DOHH2 (cell line): ENCODE data around the gene FBXL13.

Experiments used
- H3F3A ChIP-seq: fragments of 200-600 bp; sonication (generic), shearing (Covaris generic); 2 replicates; pipeline ENCODE4 v1.6.0; 2016; ENCODE audit warnings: antibody characterized with exemption, mild to moderate bottlenecking; ENCODE audit not compliant: control insufficient read depth, insufficient read depth
- H3K27ac ChIP-seq: fragments of 200-600 bp; sonication (generic); 2 replicates; pipeline ENCODE4 v1.5.1; 2014; ENCODE audit warnings: low read depth, mild to moderate bottlenecking, low read length, moderate library complexity
- H3K27me3 ChIP-seq: fragments of 200-600 bp; sonication (generic); 2 replicates; pipeline ENCODE4 v1.6.1; 2014; ENCODE audit warnings: mild to moderate bottlenecking, low read length, mixed read lengths; ENCODE audit not compliant: control insufficient read depth
- H3K36me3 ChIP-seq: fragments of 200-600 bp; sonication (generic); 2 replicates; pipeline ENCODE4 v1.6.1; 2014; ENCODE audit warnings: mild to moderate bottlenecking, low read length, moderate library complexity, mixed read lengths; ENCODE audit not compliant: control insufficient read depth
- H3K4me1 ChIP-seq: fragments of 200-600 bp; sonication (generic); 2 replicates; pipeline ENCODE4 v1.6.1; 2014; ENCODE audit warnings: mild to moderate bottlenecking, low read length, mixed read lengths; ENCODE audit not compliant: control insufficient read depth
- H3K4me2 ChIP-seq: fragments of 200-600 bp; sonication (generic); 2 replicates; pipeline ENCODE4 v1.6.0; 2014; ENCODE audit warnings: mild to moderate bottlenecking, low read length, moderate library complexity
- H3K4me3 ChIP-seq: fragments of 200-600 bp; sonication (generic); 2 replicates; pipeline ENCODE4 v1.5.1; 2014; ENCODE audit warnings: mild to moderate bottlenecking, low read length, mixed read lengths
- H3K79me2 ChIP-seq: fragments of 200-600 bp; sonication (generic); 2 replicates; pipeline ENCODE4 v1.6.1; 2014; ENCODE audit warnings: mild to moderate bottlenecking, low read length, mixed read lengths; ENCODE audit not compliant: control insufficient read depth
- H3K9me2 ChIP-seq: fragments of 200-600 bp; sonication (generic); replicated peaks from 2 replicates; pipeline ENCODE4 v1.6.1; 2014; ENCODE audit warnings: mild to moderate bottlenecking, low read length, mixed read lengths; ENCODE audit not compliant: control insufficient read depth
- H3K9me3 ChIP-seq: fragments of 200-600 bp; sonication (generic); 2 replicates; pipeline ENCODE4 v1.6.1; 2014; ENCODE audit warnings: antibody characterized with exemption, low read length, mixed read lengths; ENCODE audit not compliant: control insufficient read depth, insufficient read depth
- H4K20me1 ChIP-seq: fragments of 200-600 bp; sonication (generic); 2 replicates; pipeline ENCODE4 v1.6.0; 2014; ENCODE audit warnings: low read depth, mild to moderate bottlenecking, antibody characterized with exemption, low read length, moderate library complexity; ENCODE audit not compliant: control insufficient read depth, insufficient read depth
- CTCF ChIP-seq: fragments of 200-600 bp; sonication (generic); IDR thresholded peaks from one replicate; pipeline ENCODE4 v1.5.1; 2014; ENCODE audit warnings: antibody characterized with exemption, mild to moderate bottlenecking, low read depth, low read length; ENCODE audit not compliant: poor library complexity, severe bottlenecking
- EZH2phosphoT487 ChIP-seq: fragments of 200-600 bp; sonication (generic); IDR thresholded peaks from 2 replicates; pipeline ENCODE4 v1.6.1; 2017; ENCODE audit warnings: borderline replicate concordance, mild to moderate bottlenecking, antibody characterized with exemption, low read length, moderate library complexity, mixed read lengths

The FBXL13 gene

GRCh38 chr7:102992509-102992937 is 82.1 kb downstream of the FBXL13 start:
- 0 out of 2 replicates have a peak, but pooled peaks cover 3% of the 10 kb centered on the region for H3K4me1 ChIP-seq
- H3K79me2 ChIP-seq = no peaks in the 10 kb centered on the region
- no peaks in the 10 kb centered on the region for H3K9me2 ChIP-seq
- no peaks in the 10 kb centered on the region for H3K36me3 ChIP-seq
- no peaks in the 10 kb centered on the region for H3K27me3 ChIP-seq
- H3K4me3 ChIP-seq = no peak overlapping the region
- no peak overlapping the region for H3K27ac ChIP-seq
- H3K4me2 ChIP-seq = no peak overlapping the region
- TF ChIP-seq EZH2phosphoT487 (no peak), CTCF (no peak)
- H4K20me1 ChIP-seq = no peaks in the 10 kb centered on the region
- peaks cover 6% of the 10 kb centered on the region for H3K9me3 ChIP-seq
- H3F3A ChIP-seq = no peaks in the 10 kb centered on the region

GRCh38 chr7:102991540-102992214 is 82.9 kb downstream of the FBXL13 start:
- H3K9me2 ChIP-seq = no peaks in the 10 kb centered on the region
- H3K79me2 ChIP-seq = no peaks in the 10 kb centered on the region
- H4K20me1 ChIP-seq = no peaks in the 10 kb centered on the region
- H3K9me3 ChIP-seq = peaks cover 6% of the 10 kb centered on the region
- H3K4me2 ChIP-seq = no peak overlapping the region
- 0 out of 2 replicates have a peak, but pooled peaks cover 3% of the 10 kb centered on the region for H3K4me1 ChIP-seq
- no peak overlapping the region for H3K27ac ChIP-seq
- no peaks in the 10 kb centered on the region for H3F3A ChIP-seq
- H3K4me3 ChIP-seq = no peak overlapping the region
- no peaks in the 10 kb centered on the region for H3K27me3 ChIP-seq
- TF ChIP-seq EZH2phosphoT487 (no peak), CTCF (no peak)
- no peaks in the 10 kb centered on the region for H3K36me3 ChIP-seq

GRCh38 chr7:102991077-102991539 is 83.5 kb downstream of the FBXL13 start:
- TF ChIP-seq EZH2phosphoT487 (no peak), CTCF (no peak)
- H3K4me1 ChIP-seq = 0 out of 2 replicates have a peak, but pooled peaks cover 3% of the 10 kb centered on the region
- H3K79me2 ChIP-seq = no peaks in the 10 kb centered on the region
- no peaks in the 10 kb centered on the region for H3F3A ChIP-seq
- H4K20me1 ChIP-seq = no peaks in the 10 kb centered on the region
- H3K27me3 ChIP-seq = no peaks in the 10 kb centered on the region
- H3K4me3 ChIP-seq = no peak overlapping the region
- no peaks in the 10 kb centered on the region for H3K9me2 ChIP-seq
- no peaks in the 10 kb centered on the region for H3K36me3 ChIP-seq
- no peak overlapping the region for H3K27ac ChIP-seq
- H3K4me2 ChIP-seq = no peak overlapping the region
- H3K9me3 ChIP-seq = peaks cover 6% of the 10 kb centered on the region
